ENCODE measurements around the gene FOXI2.

The FOXI2 gene

GRCh38 chr10:127736915-127737562 is at the start of gene FOXI2:
Gene FOXI2 (plus strand): TSS chr10:127737185. CDS start chr10:127737274, 89 bp downstream.
- Histone ChIP-seq H3K27ac (peak within 1 kb of the TSS in 3 of 21 experiments; percentile 4 to 48 (median 15)), H3K4me3 (peak within 1 kb of the TSS in 2 of 7 experiments; percentile 23 to 31)

GRCh38 chr10:127687548-127687947 is 49.4 kb upstream of the FOXI2 start:
- Histone ChIP-seq H3K4me3 (no peak overlapping the region), H3K27ac (no peak overlapping the region)

- no peak overlapping the region for H3K4me3 ChIP-seq
- no peak overlapping the region for H3K27ac ChIP-seq
Measured at GRCh38 chr10:127690176-127690835, 46.7 kb upstream of the FOXI2 start.

GRCh38 chr10:127694580-127695193 is 42.3 kb upstream of the FOXI2 start:
- no peak overlapping the region for H3K27ac ChIP-seq
- no peak overlapping the region for H3K4me3 ChIP-seq

- H3K4me3 ChIP-seq, result no peak overlapping the region
- H3K27ac ChIP-seq, result no peak overlapping the region
Measured at GRCh38 chr10:127695431-127695830, 41.6 kb upstream of the FOXI2 start.

- no peak overlapping the region for H3K4me3 ChIP-seq
- H3K27ac ChIP-seq, result no peak overlapping the region
Measured at GRCh38 chr10:127698886-127699285, 38.1 kb upstream of the FOXI2 start.

- no peak overlapping the region for H3K4me3 ChIP-seq
- H3K27ac ChIP-seq, result no peak overlapping the region
Measured at GRCh38 chr10:127699311-127699710, 37.7 kb upstream of the FOXI2 start.

GRCh38 chr10:127702271-127702670 is 34.7 kb upstream of the FOXI2 start:
- Histone ChIP-seq H3K27ac (no peak overlapping the region), H3K4me3 (no peak overlapping the region)

- H3K4me3 ChIP-seq, result no peak overlapping the region
- H3K27ac ChIP-seq, result no peak overlapping the region
Measured at GRCh38 chr10:127715249-127715648, 21.7 kb upstream of the FOXI2 start.

GRCh38 chr10:127715782-127716378 is 21.1 kb upstream of the FOXI2 start:
- Histone ChIP-seq H3K27ac (no peak overlapping the region), H3K4me3 (no peak overlapping the region)

GRCh38 chr10:127720142-127720541 is 16.8 kb upstream of the FOXI2 start:
- no peak overlapping the region for H3K27ac ChIP-seq
- no peak overlapping the region for H3K4me3 ChIP-seq

GRCh38 chr10:127720903-127721302 is 16.1 kb upstream of the FOXI2 start:
- H3K27ac ChIP-seq, result no peak overlapping the region
- no peak overlapping the region for H3K4me3 ChIP-seq

GRCh38 chr10:127734753-127735152 is 2.2 kb upstream of the FOXI2 start:
- Histone ChIP-seq H3K27ac (no peak overlapping the region), H3K4me3 (no peak overlapping the region)

GRCh38 chr10:127735156-127735555 is 1.8 kb upstream of the FOXI2 start:
- Histone ChIP-seq H3K27ac (no peak overlapping the region), H3K4me3 (no peak overlapping the region)

- Histone ChIP-seq H3K27ac (no peak overlapping the region), H3K4me3 (peak overlapping the region in 1 of 7 experiments; percentile 15)
Measured at GRCh38 chr10:127735723-127736221, 1.2 kb upstream of the FOXI2 start.

- H3K27ac ChIP-seq, result no peak overlapping the region
- H3K4me3 ChIP-seq, result peak overlapping the region in 2 of 7 experiments; percentile 15 to 23
Measured at GRCh38 chr10:127736222-127736914, 617 bp upstream of the FOXI2 start.

- Histone ChIP-seq H3K4me3 (peak overlapping the region in 2 of 7 experiments; percentile 23 to 31), H3K27ac (peak overlapping the region in 3 of 21 experiments; percentile 4 to 48 (median 15))
Measured at GRCh38 chr10:127737563-127738511, 852 bp downstream of the FOXI2 start.

- H3K27ac ChIP-seq, result no peak overlapping the region
- H3K4me3 ChIP-seq, result peak overlapping the region in 2 of 7 experiments; percentile 4 to 15
Measured at GRCh38 chr10:127738512-127739424, 1.8 kb downstream of the FOXI2 start.
